A549 (cell line): ENCODE measurements around the gene UROC1. TPM values are rescaled to one million over a fixed set of nuclear protein-coding genes. Genes with fewer than 3 reads are reported as not detected.

Source experiments
- ATAC-seq, 2 experiments: fragments of 200-7000 bp in 1 of 2; fragments of >200 bp in 1 of 2; cut with Nextera tagmentation in 1 of 2; cut with Tn5 transposase in 1 of 2; 3 replicates each; pipeline versions ENCODE4 v1.8.0 to v1.9.1; 2018 to 2020; ENCODE audit warnings: mild to moderate bottlenecking in 1 of 2, moderate library complexity in 1 of 2
- CTCF ChIA-PET: fragments of 300-600 bp; sonication (Branson Sonifier 250); formaldehyde crosslinking; extraction: SDS; loops from one replicate; lab custom pipeline; 2021; ENCODE audit warnings: antibody characterized with exemption, inconsistent platforms; lab: Yijun Ruan, JAX
- POLR2A ChIA-PET: fragments of 350-600 bp; formaldehyde crosslinking; extraction: SDS; loops from one replicate; lab custom pipeline; 2021; ENCODE audit warnings: antibody characterized with exemption, inconsistent platforms; lab: Yijun Ruan, JAX
- DNase-seq, 2 experiments: peaks; one replicate each; pipeline versions ENCODE4 v3.0.0 to v3.0.0-alpha.2; 2011 to 2016; ENCODE audit warnings: low read depth in 1 of 2, low spot score in 1 of 2
- FAIRE-seq: peaks from 2 replicates; lab custom pipeline; 2011; peaks lifted over from hg19 to GRCh38; lab: Jason Lieb, UNC
- H3K27ac ChIP-seq, 2 experiments: fragments of >200 bp; sonication (Bioruptor Twin); formaldehyde crosslinking; 3 replicates each; pipeline ENCODE4 v1.5.1; 2016 to 2017
- H3K4me1 ChIP-seq: fragments of >200 bp; sonication (Bioruptor Twin); formaldehyde crosslinking; 3 replicates; pipeline ENCODE4 v1.6.1; 2016
- H3K4me2 ChIP-seq: fragments of >200 bp; sonication (Bioruptor Twin); formaldehyde crosslinking; 3 replicates; pipeline ENCODE4 v1.6.1; 2016
- H3K4me3 ChIP-seq: fragments of >200 bp; sonication (Bioruptor Twin); formaldehyde crosslinking; 3 replicates; pipeline ENCODE4 v1.5.1; 2016
- H3K9me3 ChIP-seq: fragments of >200 bp; sonication (Bioruptor Twin); formaldehyde crosslinking; 3 replicates; pipeline ENCODE4 v1.6.1; 2016
- ATOH8 ChIP-seq: fragments of 250-450 bp; sonication (Bioruptor Pico); IDR thresholded peaks from 2 replicates; pipeline ENCODE4 v1.5.0; 2020; ENCODE audit warnings: low read depth, mild to moderate bottlenecking, moderate library complexity
- CBX2 ChIP-seq: fragments of 200-600 bp; sonication (generic); IDR thresholded peaks from 2 replicates; pipeline ENCODE4 v1.6.1; 2016; ENCODE audit warnings: low read depth, mild to moderate bottlenecking, borderline replicate concordance
- CHD2 ChIP-seq: fragments of 150-350 bp; IDR thresholded peaks from 2 replicates; pipeline ENCODE4 v1.6.1; 2014; ENCODE audit warnings: low read length; ENCODE audit not compliant: partially characterized antibody
- CHD4 ChIP-seq: fragments of 200-600 bp; sonication (generic); IDR thresholded peaks from 2 replicates; pipeline ENCODE4 v1.6.1; 2016; ENCODE audit warnings: antibody characterized with exemption, mild to moderate bottlenecking, borderline replicate concordance
- EHF ChIP-seq: fragments of 250-450 bp; sonication (Bioruptor Pico); IDR thresholded peaks from 2 replicates; pipeline ENCODE4 v1.5.0; 2020; ENCODE audit warnings: mild to moderate bottlenecking
- ESRRA ChIP-seq: fragments of 150-350 bp; IDR thresholded peaks from 2 replicates; pipeline ENCODE4 v1.6.1; 2014; ENCODE audit warnings: mild to moderate bottlenecking, low read length, borderline replicate concordance
- FOSL2 ChIP-seq, 2 experiments: fragments of 450-650 bp in 1 of 2; fragments of >200 bp in 1 of 2; sonication (Bioruptor Twin) in 1 of 2; formaldehyde crosslinking; IDR thresholded peaks; 2 replicates each; pipeline versions ENCODE4 v1.5.0 to v1.6.1; 2016 to 2020; ENCODE audit warnings: mild to moderate bottlenecking in 1 of 2, moderate library complexity in 1 of 2
- HES2 ChIP-seq: fragments of >200 bp; sonication (Bioruptor Twin); formaldehyde crosslinking; IDR thresholded peaks from 2 replicates; pipeline ENCODE4 v1.6.1; 2016
- HOXA7 ChIP-seq: fragments of 250-450 bp; sonication (Bioruptor Pico); IDR thresholded peaks from 2 replicates; pipeline ENCODE4 v1.5.0; 2020; ENCODE audit warnings: mild to moderate bottlenecking, moderate library complexity
- HOXB5 ChIP-seq: fragments of 250-450 bp; sonication (Bioruptor Pico); IDR thresholded peaks from 2 replicates; pipeline ENCODE4 v1.5.0; 2020; ENCODE audit warnings: mild to moderate bottlenecking, moderate library complexity
- JUN ChIP-seq, 2 experiments: fragments of >200 bp; sonication (Bioruptor Twin); formaldehyde crosslinking; IDR thresholded peaks; 2 replicates in 1 of 2; 3 replicates in 1 of 2; pipeline ENCODE4 v1.6.1; 2016 to 2017
- KDM1A ChIP-seq: fragments of 200-600 bp; sonication (generic); IDR thresholded peaks from 2 replicates; pipeline ENCODE4 v1.6.1; 2016; ENCODE audit warnings: low read depth, mild to moderate bottlenecking
- NPAS2 ChIP-seq: fragments of 250-450 bp; sonication (Bioruptor Pico); IDR thresholded peaks from 2 replicates; pipeline ENCODE4 v1.8.0; 2022; ENCODE audit warnings: mild to moderate bottlenecking, moderate library complexity, borderline replicate concordance
- NR3C1 ChIP-seq: fragments of >200 bp; sonication (Bioruptor Twin); formaldehyde crosslinking; IDR thresholded peaks from 3 replicates; pipeline ENCODE4 v1.6.1; 2017
- PBX3 ChIP-seq: IDR thresholded peaks from 2 replicates; pipeline ENCODE4 v1.6.1; 2012
- POLR2A ChIP-seq: IDR thresholded peaks from 2 replicates; pipeline ENCODE4 v1.6.1; 2012; ENCODE audit warnings: mild to moderate bottlenecking, low read length
- POLR2AphosphoS2 ChIP-seq: conservative IDR thresholded peaks from 2 replicates; pipeline ENCODE4 v1.6.1; 2012; ENCODE audit warnings: low read length, improper control_type of control experiment, inconsistent platforms
- RAD21 ChIP-seq, 2 experiments: fragments of >200 bp in 1 of 2; sonication (Bioruptor Twin) in 1 of 2; formaldehyde crosslinking in 1 of 2; IDR thresholded peaks in 1 of 2; conservative IDR thresholded peaks in 1 of 2; 2 replicates in 1 of 2; 3 replicates in 1 of 2; pipeline ENCODE4 v1.6.1; 2012 to 2018; ENCODE audit warnings: inconsistent platforms in 1 of 2
- SREBF2 ChIP-seq: fragments of 450-650 bp; IDR thresholded peaks from 2 replicates; pipeline ENCODE4 v1.6.1; 2014; ENCODE audit warnings: mild to moderate bottlenecking, moderate library complexity
- USF2 ChIP-seq: fragments of 450-650 bp; IDR thresholded peaks from 2 replicates; pipeline ENCODE4 v1.6.1; 2014; ENCODE audit warnings: antibody characterized with exemption
- ZNF302 ChIP-seq: fragments of 250-450 bp; sonication (Bioruptor Pico); IDR thresholded peaks from 2 replicates; pipeline ENCODE4 v1.9.0; 2021; ENCODE audit warnings: inconsistent platforms, mild to moderate bottlenecking, moderate library complexity
- WGBS: methylation state at CpG from one replicate; pipeline ENCODE4 v1.1.6; 2017; ENCODE audit errors: missing lambda C conversion rate; 5-methylcytosine and 5-hydroxymethylcytosine counted together
- polyA plus RNA-seq, 4 experiments: library from polyadenylated mRNA; depleted of rRNA in 3 of 4; stranded (reverse); fragments of >200 nt; fragmentation: RNase III in 1 of 4; extraction: RNeasy Plus Mini Kit Qiagen cat#74134 plus additional on column Dnase treatment in 1 of 4; gene quantifications; 2 replicates in 3 of 4; 3 replicates in 1 of 4; pipeline ENCODE4 v1.2.3, GENCODE V29; 2011 to 2017
- TF ChIP-seq, protein P1 (sequence below): fragments of >200 bp; sonication (Bioruptor Twin); formaldehyde crosslinking; IDR thresholded peaks from 3 replicates; pipeline ENCODE4 v1.5.1; 2016

The UROC1 gene
- polyA plus RNA-seq, 2 of the 4 experiments (the other 2 are of a cell fraction) = not detected

GRCh38 chr3:126503701-126504100, 13.9 kb downstream of the UROC1 start:
- 80% methylated on average over 1 of the region's 10 CpGs for WGBS
- CTCF ChIA-PET = interaction anchor here (0.7 to 3.8 kb wide), 2 partner anchors 19 to 393 kb away, joined by 3 to 21 read pairs; partner anchors contain the start of gene CHST13
- no peak overlapping the region for H3K4me2 ChIP-seq
- no peak for ATAC-seq
- no peak for FAIRE-seq
- no peak overlapping the region for H3K4me3 ChIP-seq
- no peaks in the 10 kb centered on the region for H3K4me1 ChIP-seq
- DNase-seq = no peak
- TF ChIP-seq CBX2 (no peak), NPAS2 (CRISPR knock-in tag) (no peak), POLR2A (no peak)
- TF ChIP-seq, all 56 proteins: peak for 0
- no peak overlapping the region for H3K27ac ChIP-seq
- POLR2A ChIA-PET = no interaction called here
- H3K9me3 ChIP-seq = no peaks in the 10 kb centered on the region

- 29% methylated on average over 1 of the region's 1 CpG for WGBS
- TF ChIP-seq KDM1A (no peak), ZNF302 (no peak), HOXA7 (CRISPR knock-in tag) (no peak), FOSL2 (IDR thresholded peaks at IDR 0.05) (no peak), FOSL2 (CRISPR knock-in tag; IDR thresholded peaks at IDR 0.05) (no peak), NPAS2 (CRISPR knock-in tag) (no peak), HES2 (no peak), HOXB5 (no peak), RAD21 (conservative IDR thresholded peaks at IDR 0.05 in 1 of 2, IDR thresholded peaks at IDR 0.05 in 1 of 2) (no peak), NR3C1 (no peak)
- ChIA-PET POLR2A (no interaction called here), CTCF (interaction anchor here (3.8 kb wide), 1 partner anchor 20 kb away, joined by 21 read pairs; the partner anchor contains the start of gene CHST13)
- Histone ChIP-seq H3K4me2 (no peak overlapping the region), H3K4me3 (no peak overlapping the region), H3K9me3 (no peaks in the 10 kb centered on the region), H3K27ac (no peak overlapping the region), H3K4me1 (no peaks in the 10 kb centered on the region)
- no peak for FAIRE-seq
- no peak for DNase-seq
- ATAC-seq = no peak
Observed at GRCh38 chr3:126502656-126503055, 14.9 kb downstream of the UROC1 start.

GRCh38 chr3:126501736-126502135, 15.8 kb downstream of the UROC1 start:
- FAIRE-seq (no peak), DNase-seq (no peak), ATAC-seq (no peak)
- ChIA-PET CTCF (no interaction called here), POLR2A (no interaction called here)
- Histone ChIP-seq H3K9me3 (no peaks in the 10 kb centered on the region), H3K4me1 (no peaks in the 10 kb centered on the region), H3K4me3 (no peak overlapping the region), H3K4me2 (no peak overlapping the region), H3K27ac (no peak overlapping the region)
- WGBS = 75% methylated on average over 5 of the region's 7 CpGs
- no peak for TF ChIP-seq CHD4
- no peak for TF ChIP-seq RAD21 (conservative IDR thresholded peaks at IDR 0.05 in 1 of 2, IDR thresholded peaks at IDR 0.05 in 1 of 2)
- TF ChIP-seq SREBF2 = no peak

- Histone ChIP-seq H3K4me3 (no peak overlapping the region), H3K9me3 (no peaks in the 10 kb centered on the region), H3K4me1 (no peaks in the 10 kb centered on the region), H3K4me2 (no peak overlapping the region), H3K27ac (no peak overlapping the region)
- CTCF ChIA-PET = no interaction called here
- FAIRE-seq (no peak), DNase-seq (no peak), ATAC-seq (no peak)
- POLR2A ChIA-PET = no interaction called here
- 100% methylated on average over 1 of the region's 5 CpGs for WGBS
- TF ChIP-seq NR3C1 = no peak
- TF ChIP-seq CHD2 = no peak
- TF ChIP-seq PBX3 = no peak
- TF ChIP-seq ESRRA = no peak
- TF ChIP-seq, protein P1, sequence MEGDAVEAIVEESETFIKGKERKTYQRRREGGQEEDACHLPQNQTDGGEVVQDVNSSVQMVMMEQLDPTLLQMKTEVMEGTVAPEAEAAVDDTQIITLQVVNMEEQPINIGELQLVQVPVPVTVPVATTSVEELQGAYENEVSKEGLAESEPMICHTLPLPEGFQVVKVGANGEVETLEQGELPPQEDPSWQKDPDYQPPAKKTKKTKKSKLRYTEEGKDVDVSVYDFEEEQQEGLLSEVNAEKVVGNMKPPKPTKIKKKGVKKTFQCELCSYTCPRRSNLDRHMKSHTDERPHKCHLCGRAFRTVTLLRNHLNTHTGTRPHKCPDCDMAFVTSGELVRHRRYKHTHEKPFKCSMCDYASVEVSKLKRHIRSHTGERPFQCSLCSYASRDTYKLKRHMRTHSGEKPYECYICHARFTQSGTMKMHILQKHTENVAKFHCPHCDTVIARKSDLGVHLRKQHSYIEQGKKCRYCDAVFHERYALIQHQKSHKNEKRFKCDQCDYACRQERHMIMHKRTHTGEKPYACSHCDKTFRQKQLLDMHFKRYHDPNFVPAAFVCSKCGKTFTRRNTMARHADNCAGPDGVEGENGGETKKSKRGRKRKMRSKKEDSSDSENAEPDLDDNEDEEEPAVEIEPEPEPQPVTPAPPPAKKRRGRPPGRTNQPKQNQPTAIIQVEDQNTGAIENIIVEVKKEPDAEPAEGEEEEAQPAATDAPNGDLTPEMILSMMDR = no peak
- TF ChIP-seq HOXA7 (CRISPR knock-in tag) = no peak
- TF ChIP-seq POLR2AphosphoS2 = no peak
- no peak for TF ChIP-seq EHF
- TF ChIP-seq JUN (IDR thresholded peaks at IDR 0.05) = no peak
- TF ChIP-seq ATOH8 (CRISPR knock-in tag) = no peak
- TF ChIP-seq USF2 = no peak
Observed at GRCh38 chr3:126501054-126501453, 16.5 kb downstream of the UROC1 start.
